ENCODE results near the gene PAXX.
"Not testable (repeated sequence)": the region's sequence is repeated elsewhere in the genome, so short reads cannot be mapped to it uniquely, and the experiment has no call there.

Gene PAXX

GRCh38 chr9:137032858-137033257 lies 40.6 kb downstream of the PAXX start:
- Histone ChIP-seq H3K36me3 (ENCODE audit: insufficient read depth, low read length) (no peaks in the 10 kb centered on the region), H3K9me3 (ENCODE audit: low read length) (no peaks in the 10 kb centered on the region), H4K20me1 (ENCODE audit: insufficient read depth, low read length) (no peaks in the 10 kb centered on the region), H3K4me1 (ENCODE audit: insufficient read depth, low read length, severe bottlenecking) (peaks cover 10% of the 10 kb centered on the region), H3K4me3 (ENCODE audit: low read depth, low read length, poor library complexity, severe bottlenecking) (no peak overlapping the region), H3K27me3 (ENCODE audit: insufficient read depth, low read length) (peaks cover 13% of the 10 kb centered on the region), H3K9me2 (ENCODE audit: low read depth, low read length) (no peaks in the 10 kb centered on the region), H2AFZ (ENCODE audit: low read length) (no peak overlapping the region), H3K9ac (ENCODE audit: low read length) (no peak overlapping the region), H3K4me2 (ENCODE audit: low read length) (no peak overlapping the region), H3K79me2 (ENCODE audit: insufficient read depth, low read length) (no peaks in the 10 kb centered on the region), H3F3A (ENCODE audit: insufficient read depth, low read length) (no peaks in the 10 kb centered on the region), H3K27ac (ENCODE audit: low read depth, low read length, poor library complexity, severe bottlenecking) (no peak overlapping the region)
- no peak for TF ChIP-seq EZH2 (IDR thresholded peaks at IDR 0.05; ENCODE audit: borderline replicate concordance, low read length)
- TF ChIP-seq CTCF (IDR thresholded peaks at IDR 0.05; ENCODE audit: low read length): no peak

- H3K36me3 ChIP-seq (ENCODE audit: insufficient read depth, low read length); H3K4me2 ChIP-seq (ENCODE audit: low read length); H3K4me1 ChIP-seq (ENCODE audit: insufficient read depth, low read length, severe bottlenecking); H3K79me2 ChIP-seq (ENCODE audit: insufficient read depth, low read length); H3K9me3 ChIP-seq (ENCODE audit: low read length); H3F3A ChIP-seq (ENCODE audit: insufficient read depth, low read length); H3K4me3 ChIP-seq (ENCODE audit: low read depth, low read length, poor library complexity, severe bottlenecking); H3K27ac ChIP-seq (ENCODE audit: low read depth, low read length, poor library complexity, severe bottlenecking); H4K20me1 ChIP-seq (ENCODE audit: insufficient read depth, low read length); H2AFZ ChIP-seq (ENCODE audit: low read length); H3K9me2 ChIP-seq (ENCODE audit: low read depth, low read length); H3K9ac ChIP-seq (ENCODE audit: low read length): not testable (repeated sequence)
- peaks cover 13% of the 10 kb centered on the region for H3K27me3 ChIP-seq (ENCODE audit: insufficient read depth, low read length)
Observed at GRCh38 chr9:137033481-137033880, 41.3 kb downstream of the PAXX start.

- no peaks in the 10 kb centered on the region for H3K9me2 ChIP-seq (ENCODE audit: low read depth, low read length)
- no peak overlapping the region for H3K27ac ChIP-seq (ENCODE audit: low read depth, low read length, poor library complexity, severe bottlenecking)
- H3K9me3 ChIP-seq (ENCODE audit: low read length): no peaks in the 10 kb centered on the region
- H3F3A ChIP-seq (ENCODE audit: insufficient read depth, low read length): no peaks in the 10 kb centered on the region
- no peaks in the 10 kb centered on the region for H3K36me3 ChIP-seq (ENCODE audit: insufficient read depth, low read length)
- no peaks in the 10 kb centered on the region for H4K20me1 ChIP-seq (ENCODE audit: insufficient read depth, low read length)
- no peak overlapping the region for H3K9ac ChIP-seq (ENCODE audit: low read length)
- TF ChIP-seq CTCF (IDR thresholded peaks at IDR 0.05; ENCODE audit: low read length) (no peak), EZH2 (IDR thresholded peaks at IDR 0.05; ENCODE audit: borderline replicate concordance, low read length) (no peak)
- peaks cover 13% of the 10 kb centered on the region for H3K27me3 ChIP-seq (ENCODE audit: insufficient read depth, low read length)
- no peaks in the 10 kb centered on the region for H3K79me2 ChIP-seq (ENCODE audit: insufficient read depth, low read length)
- H3K4me1 ChIP-seq (ENCODE audit: insufficient read depth, low read length, severe bottlenecking): peaks cover under 1% of the 10 kb centered on the region
- H2AFZ ChIP-seq (ENCODE audit: low read length): no peak overlapping the region
- H3K4me3 ChIP-seq (ENCODE audit: low read depth, low read length, poor library complexity, severe bottlenecking): no peak overlapping the region
- H3K4me2 ChIP-seq (ENCODE audit: low read length): no peak overlapping the region
Observed at GRCh38 chr9:137034039-137034708, 42.0 kb downstream of the PAXX start.

Data from OCI-LY1 (cell line).